ENCODE measurements around the gene UBE2J2. TPM values are rescaled to one million over a fixed set of nuclear protein-coding genes. Genes with fewer than 3 reads are reported as not detected.

Gene UBE2J2
- polyA plus RNA-seq, 1 donor from 2014 or later, result 74.3 TPM

DNA sequence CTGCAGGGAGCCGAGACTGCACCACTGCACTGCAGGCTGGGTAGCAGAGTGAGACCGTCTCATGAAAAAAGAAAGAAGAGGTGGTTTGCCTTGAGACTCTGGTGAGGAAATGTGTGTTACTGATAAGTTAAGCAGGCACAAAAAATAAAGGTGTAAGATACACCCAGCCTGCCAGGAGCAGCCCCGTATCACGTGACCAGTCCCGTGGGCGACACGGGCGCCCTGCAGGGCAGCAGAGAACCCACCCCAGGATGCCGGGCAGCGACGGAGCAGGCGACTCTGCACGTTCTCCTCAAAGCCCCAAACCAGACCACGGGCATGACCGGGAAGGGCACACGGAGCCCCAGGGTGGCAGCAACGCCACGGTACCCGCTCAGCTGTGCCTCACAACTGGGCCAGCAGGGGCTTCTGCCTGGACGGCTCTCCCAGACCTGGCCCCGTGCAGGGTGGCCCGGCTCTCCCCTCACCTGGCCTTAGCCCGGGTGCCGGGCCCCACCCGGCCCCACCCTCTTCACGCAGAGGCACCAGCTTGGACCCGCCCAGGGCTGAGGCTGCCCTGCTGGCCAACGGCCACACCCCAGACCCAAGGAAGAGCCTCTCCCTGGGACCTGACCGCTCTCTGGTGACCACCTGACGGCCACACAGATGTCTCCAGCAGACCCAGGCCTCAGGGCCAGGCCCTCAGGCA lies 51.6 kb downstream of the UBE2J2 start:
- Mint-ChIP-seq H3K4me1 (peaks cover 0 to 2% (median 1%) of the 10 kb centered on the region in 3 donors), H3K27me3 (no peaks in the 10 kb centered on the region), H3K4me3 (no peak overlapping the region)

DNA sequence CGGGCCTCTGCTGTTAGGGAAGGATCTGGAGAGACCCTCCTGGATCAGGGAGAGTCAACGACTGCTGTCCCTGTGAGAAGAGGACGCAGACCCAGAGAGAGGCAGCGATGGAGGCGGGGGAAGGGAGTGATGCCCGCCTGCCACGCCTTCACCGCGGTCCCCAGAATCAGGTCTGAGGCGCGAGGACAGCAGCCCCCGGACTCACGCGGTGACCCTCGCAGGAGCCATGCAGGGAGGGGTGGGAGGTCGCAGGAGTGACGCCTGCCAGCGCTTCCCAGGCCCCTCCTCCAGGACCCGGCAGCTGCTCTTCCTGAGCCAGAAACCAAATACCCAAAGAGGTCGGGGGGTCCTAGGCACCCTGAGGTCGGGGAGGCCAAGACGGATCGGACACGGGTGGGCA lies 53.5 kb downstream of the UBE2J2 start:
- H3K4me1 Mint-ChIP-seq, result peaks cover 0 to 7% (median 3%) of the 10 kb centered on the region in 3 donors
- H3K27ac Mint-ChIP-seq, result peak overlapping the region in 1 of 3 donors; percentile 25
- H3K4me3 Mint-ChIP-seq, result no peak overlapping the region
- no peaks in the 10 kb centered on the region for H3K27me3 Mint-ChIP-seq
- peaks cover 2% of the 10 kb centered on the region for H3K36me3 Mint-ChIP-seq
- no peaks in the 10 kb centered on the region for H3K9me3 Mint-ChIP-seq

More for the DNA sequence above, 51.6 kb downstream of the UBE2J2 start:
- Mint-ChIP-seq H3K27ac (no peak overlapping the region), H3K36me3 (peaks cover 2% of the 10 kb centered on the region), H3K9me3 (no peaks in the 10 kb centered on the region)

DNA sequence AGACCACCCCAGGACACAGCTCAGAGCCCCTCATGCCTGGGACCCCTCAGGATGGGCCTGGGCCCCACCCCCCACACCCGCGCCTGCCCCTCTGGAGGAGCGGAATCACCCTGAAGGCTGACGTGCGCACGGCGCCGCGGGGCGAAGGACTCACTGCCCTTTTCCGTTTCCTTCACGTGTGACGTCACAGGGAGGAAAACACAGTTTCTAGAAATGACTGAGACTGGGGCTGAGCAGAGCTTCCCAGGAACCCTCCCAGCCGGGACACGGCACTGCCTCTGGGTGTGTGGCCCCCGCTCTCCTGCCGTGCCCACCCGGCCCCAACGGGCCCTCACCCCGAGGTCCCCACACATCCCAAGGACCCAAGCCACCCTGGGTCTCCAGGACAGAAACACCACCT lies 54.3 kb downstream of the UBE2J2 start:
- H3K27me3 Mint-ChIP-seq, result no peaks in the 10 kb centered on the region
- H3K27ac Mint-ChIP-seq, result no peak overlapping the region
- H3K9me3 Mint-ChIP-seq, result no peaks in the 10 kb centered on the region
- no peak overlapping the region for H3K4me3 Mint-ChIP-seq
- H3K36me3 Mint-ChIP-seq, result peaks cover 2% of the 10 kb centered on the region
- H3K4me1 Mint-ChIP-seq, result peaks cover 0 to 14% (median 10%) of the 10 kb centered on the region in 3 donors

DNA sequence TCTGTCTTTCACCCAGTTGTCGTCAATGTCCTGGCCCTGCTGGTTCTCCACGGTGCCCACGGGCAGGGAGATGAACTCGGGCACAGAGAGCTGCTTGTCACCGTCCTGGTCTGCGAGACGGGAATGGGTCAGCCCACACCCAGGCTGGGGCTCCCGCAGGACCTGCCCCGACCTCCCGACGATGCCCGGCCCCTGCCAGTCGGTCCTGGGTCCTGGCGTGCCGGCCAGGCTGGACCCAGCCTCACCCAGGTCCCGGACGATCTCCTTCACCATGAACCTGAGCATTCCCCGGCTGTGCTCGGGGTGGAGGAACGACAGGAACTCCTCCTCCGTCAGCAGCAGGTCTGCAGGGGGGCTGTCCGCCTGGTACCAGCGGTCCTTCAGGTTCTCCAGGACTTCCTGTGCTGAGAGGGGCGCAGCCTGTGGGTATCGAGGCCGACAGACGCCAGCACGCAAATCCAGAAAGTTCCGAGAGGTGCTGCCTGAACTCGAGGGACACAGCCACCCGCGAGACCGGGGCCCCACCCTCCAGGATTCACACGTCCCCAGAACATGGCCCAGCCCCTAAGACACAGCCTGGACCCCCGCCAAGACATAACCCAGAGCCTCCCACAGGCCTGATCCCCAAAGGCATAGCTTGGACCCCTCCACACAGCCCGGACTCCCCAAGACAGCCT lies 55.0 kb downstream of the UBE2J2 start:
- Mint-ChIP-seq H3K27me3 (no peaks in the 10 kb centered on the region), H3K9me3 (no peaks in the 10 kb centered on the region), H3K4me1 (peaks cover 0 to 14% (median 11%) of the 10 kb centered on the region in 3 donors), H3K27ac (no peak overlapping the region), H3K4me3 (no peak overlapping the region), H3K36me3 (peaks cover 2% of the 10 kb centered on the region)

DNA sequence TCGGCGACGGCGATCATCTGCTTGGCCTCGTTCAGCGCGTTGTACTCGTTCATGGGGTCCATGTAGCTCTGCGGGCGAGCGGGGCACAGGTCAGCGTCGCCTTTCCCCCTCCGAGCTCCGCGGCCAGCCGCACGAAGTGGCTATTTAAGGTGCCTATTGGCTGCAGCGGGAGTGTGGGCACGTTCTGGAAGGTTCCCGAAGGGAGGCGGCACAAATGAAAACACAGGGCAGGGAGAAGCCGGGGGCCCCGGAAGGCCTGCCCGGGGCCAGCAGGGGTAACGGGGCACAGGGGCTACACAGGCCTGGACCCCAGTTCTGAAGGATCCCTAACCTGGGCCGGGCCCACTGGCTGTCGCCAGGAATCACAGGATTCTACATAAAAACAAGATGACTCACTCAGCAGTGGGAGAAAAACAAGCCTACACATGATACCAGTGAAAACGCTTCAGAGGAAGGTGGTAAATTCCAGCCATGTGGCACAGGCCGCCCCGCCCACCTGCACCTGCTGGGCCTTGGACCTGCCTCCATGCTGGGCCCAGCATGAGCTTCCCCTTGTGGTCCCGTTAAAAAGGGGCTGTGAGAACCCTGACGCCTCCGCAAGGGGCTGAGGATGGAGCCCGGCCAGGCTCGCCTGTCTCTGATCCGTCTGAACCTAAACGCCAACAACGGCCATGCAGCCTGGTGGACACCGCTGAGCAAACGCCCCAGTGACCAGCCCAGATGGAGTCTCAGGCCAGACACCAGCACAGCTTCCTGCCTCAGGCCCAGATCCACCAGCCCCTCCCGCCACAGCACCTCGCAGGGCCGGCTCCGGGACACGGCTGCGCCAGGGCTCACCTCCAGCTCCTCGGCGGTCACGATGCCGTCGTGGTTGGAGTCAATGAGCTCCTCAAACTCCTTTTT lies 55.8 kb downstream of the UBE2J2 start:
- Mint-ChIP-seq H3K4me3 (no peak overlapping the region), H3K4me1 (peaks cover 0 to 12% (median 11%) of the 10 kb centered on the region in 3 donors)

DNA sequence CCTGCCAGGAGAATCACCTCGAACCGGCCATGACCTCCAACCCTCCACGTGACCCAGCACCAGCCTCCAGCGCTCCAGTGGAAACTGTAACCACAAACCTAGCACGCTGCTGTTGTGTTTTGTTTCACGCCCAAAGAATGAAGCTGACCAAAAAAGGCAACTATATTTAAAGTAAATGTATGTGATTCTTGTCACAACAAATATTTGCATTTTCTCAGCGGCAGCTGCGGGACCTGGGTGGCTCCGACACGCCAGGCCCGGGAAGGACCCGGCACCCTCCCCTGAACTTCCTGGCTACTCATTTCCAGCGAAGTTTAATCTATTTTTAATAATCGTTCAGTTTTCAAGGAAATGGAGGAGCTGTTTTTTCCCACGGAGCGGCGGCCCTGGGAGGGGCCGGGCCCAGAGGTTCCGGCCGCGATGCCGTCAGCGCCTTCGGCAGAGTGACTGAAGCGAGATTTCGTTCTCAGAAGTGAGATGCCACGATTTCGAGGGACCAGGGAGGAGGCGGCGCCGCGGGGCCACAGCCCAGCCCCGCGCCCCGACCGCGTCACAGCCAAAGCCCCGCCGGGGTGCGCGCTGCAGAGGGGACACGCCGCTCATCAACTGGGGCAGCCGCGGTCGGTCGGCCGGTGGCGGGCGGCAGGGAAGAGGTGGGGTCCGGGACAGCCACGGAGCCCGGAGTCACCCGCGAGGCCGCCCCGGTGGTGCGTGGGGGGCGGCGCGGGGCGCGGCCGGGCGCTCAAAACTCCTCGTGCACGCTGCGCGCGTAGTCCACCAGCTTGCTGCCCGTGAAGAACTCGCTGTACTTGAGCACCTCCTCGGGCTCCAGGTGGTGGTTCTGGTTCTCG lies 56.7 kb downstream of the UBE2J2 start:
- Mint-ChIP-seq H3K27ac (peak overlapping the region in 2 of 3 donors; percentile 2 to 65), H3K4me1 (peaks cover 0 to 12% (median 11%) of the 10 kb centered on the region in 3 donors), H3K27me3 (no peaks in the 10 kb centered on the region), H3K36me3 (peaks cover 2% of the 10 kb centered on the region), H3K9me3 (no peaks in the 10 kb centered on the region), H3K4me3 (peak overlapping the region in 3 of 4 donors; percentile 25 to 32 (median 27))

More for the DNA sequence above, 55.8 kb downstream of the UBE2J2 start:
- no peaks in the 10 kb centered on the region for H3K9me3 Mint-ChIP-seq
- H3K27ac Mint-ChIP-seq, result peak overlapping the region in 1 of 3 donors; percentile 67
- H3K27me3 Mint-ChIP-seq, result no peaks in the 10 kb centered on the region
- H3K36me3 Mint-ChIP-seq, result peaks cover 2% of the 10 kb centered on the region

DNA sequence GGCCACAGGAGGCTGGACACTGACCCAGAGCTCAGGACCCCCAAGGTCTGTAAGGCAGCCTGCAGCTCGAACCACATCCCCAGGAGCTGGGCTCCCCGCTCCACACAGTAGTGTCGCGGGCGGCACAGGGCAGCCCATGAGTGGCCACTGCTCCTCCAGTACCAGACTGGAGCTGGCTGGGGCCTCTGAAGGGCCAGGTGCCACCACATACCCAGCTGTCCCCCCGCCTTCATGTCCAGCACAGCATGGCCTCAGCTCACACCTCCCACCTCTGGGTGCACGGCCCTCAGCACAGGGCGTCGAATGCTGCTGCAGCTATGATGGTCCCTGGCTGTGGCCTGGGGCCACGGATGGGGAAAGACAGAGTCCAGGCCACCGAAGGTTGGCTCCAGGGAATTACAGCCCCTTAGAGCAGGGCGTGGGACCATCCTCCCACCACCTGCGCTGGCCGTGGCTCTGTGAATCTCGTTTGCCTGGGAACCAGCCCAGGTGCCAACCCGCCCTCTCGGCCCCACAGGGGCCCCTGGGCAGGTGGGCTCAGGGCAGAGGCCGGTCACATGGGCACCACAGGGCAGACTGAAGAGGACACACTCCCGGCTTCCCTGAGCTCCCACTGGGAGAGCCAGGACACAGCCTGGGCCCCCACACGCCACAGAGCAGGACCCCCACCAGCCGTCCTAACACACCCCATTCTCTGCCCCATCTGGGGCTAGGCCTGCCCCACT lies 57.6 kb downstream of the UBE2J2 start:
- H3K4me1 Mint-ChIP-seq, result peaks cover 0 to 12% (median 11%) of the 10 kb centered on the region in 3 donors

DNA sequence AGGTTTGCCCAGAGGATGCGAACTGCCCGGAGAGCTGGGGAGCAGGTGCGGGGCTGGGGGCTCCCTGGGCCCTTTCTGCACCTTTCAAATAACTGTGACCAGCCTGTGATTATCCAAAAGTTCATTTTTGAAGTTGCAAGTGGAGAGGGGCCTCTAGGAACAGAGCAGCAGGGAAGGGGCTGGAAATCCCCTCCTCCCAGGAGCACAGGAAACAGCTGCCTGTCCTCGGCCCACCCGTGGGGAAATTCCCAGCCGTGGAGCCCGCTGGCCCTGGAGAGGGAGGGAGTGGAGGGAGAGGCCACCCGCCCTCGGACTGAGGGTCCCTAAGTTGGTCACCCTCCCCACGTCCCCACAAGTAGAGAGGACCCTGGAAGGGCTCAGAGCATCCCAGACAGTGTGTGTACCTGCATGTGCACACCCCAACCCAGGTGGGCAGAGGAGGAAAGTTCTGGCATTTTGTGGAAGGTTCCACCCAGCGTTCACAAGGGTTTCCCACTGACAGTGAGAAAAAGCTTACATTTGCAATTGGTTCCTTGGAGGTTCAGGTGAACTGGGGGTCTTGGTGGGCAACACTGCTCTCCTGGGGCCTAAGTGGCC lies 58.5 kb downstream of the UBE2J2 start:
- H3K4me1 Mint-ChIP-seq, result peaks cover 0 to 12% (median 11%) of the 10 kb centered on the region in 3 donors
- no peaks in the 10 kb centered on the region for H3K36me3 Mint-ChIP-seq
- H3K27ac Mint-ChIP-seq, result peak overlapping the region in 2 of 3 donors; percentile 39 to 83
- no peaks in the 10 kb centered on the region for H3K9me3 Mint-ChIP-seq
- peak overlapping the region in 2 of 4 donors; percentile 41 to 67 for H3K4me3 Mint-ChIP-seq
- H3K27me3 Mint-ChIP-seq, result peaks cover 7% of the 10 kb centered on the region

More for the DNA sequence above, 57.6 kb downstream of the UBE2J2 start:
- H3K27ac Mint-ChIP-seq, result peak overlapping the region in 1 of 3 donors; percentile 2
- peak overlapping the region in 1 of 4 donors; percentile 25 for H3K4me3 Mint-ChIP-seq
- H3K9me3 Mint-ChIP-seq, result no peaks in the 10 kb centered on the region
- H3K27me3 Mint-ChIP-seq, result peaks cover 2% of the 10 kb centered on the region
- peaks cover 2% of the 10 kb centered on the region for H3K36me3 Mint-ChIP-seq

DNA sequence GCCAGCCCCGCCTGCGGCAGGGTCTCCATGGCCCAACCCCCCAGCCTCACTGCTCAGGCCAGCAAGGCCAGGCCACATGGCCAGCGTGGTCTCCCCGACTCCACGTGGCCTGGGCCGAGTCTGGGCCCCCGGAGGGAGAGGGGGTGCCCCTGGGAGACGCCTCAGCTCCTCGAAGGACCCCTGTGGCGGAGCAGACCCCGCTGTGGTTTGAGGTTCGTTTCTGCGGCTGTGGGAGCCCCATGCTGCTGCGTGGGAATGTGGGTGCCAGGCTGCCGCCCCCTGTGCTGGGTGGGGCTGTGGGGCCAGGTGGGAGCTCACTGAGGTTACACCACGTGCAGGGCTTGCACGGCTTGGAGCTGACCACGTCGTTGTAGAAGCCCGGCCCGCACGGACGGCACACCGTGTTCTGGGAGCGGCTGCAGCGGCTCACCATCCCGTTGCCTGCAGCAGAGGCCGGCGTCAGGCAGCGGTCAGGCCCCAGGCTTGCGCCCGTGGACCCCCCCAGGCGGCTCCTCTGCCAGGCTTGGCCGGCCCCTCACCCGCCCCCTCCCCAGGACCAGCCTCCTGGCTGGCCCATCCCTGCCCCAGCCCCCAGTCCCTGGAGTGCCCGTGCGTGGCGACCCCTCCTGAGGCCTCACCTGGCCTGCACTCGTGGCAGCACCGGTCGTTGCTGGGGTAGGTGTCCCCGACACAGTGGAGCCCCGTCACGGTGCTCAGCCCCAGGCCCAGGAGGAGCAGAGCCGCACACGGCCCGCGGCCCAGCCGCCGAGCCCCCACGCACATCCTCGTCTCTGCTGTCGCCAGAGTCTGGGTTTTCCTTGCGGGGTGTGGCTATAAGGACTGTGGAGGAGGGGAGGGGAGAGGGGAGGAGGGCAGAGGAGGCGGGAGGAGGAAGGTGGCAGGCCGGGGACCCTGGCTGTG lies 60.0 kb downstream of the UBE2J2 start, which contains the start of gene TNFRSF4:
Gene TNFRSF4, minus strand, starts transcription at position 809 of the 921 bp plus-strand sequence. Its CDS starts 26 bp downstream, at position 783.
- H3K36me3 Mint-ChIP-seq, result no peaks in the 10 kb centered on the region
- H3K4me3 Mint-ChIP-seq, result peak within 1 kb of the TSS in 3 of 4 donors; percentile 14 to 67 (median 41)
- peaks cover 0 to 14% (median 13%) of the 10 kb centered on the region in 3 donors for H3K4me1 Mint-ChIP-seq
- H3K9me3 Mint-ChIP-seq, result no peaks in the 10 kb centered on the region
- H3K27me3 Mint-ChIP-seq, result peaks cover 16% of the 10 kb centered on the region
- H3K27ac Mint-ChIP-seq, result peak within 1 kb of the TSS; percentile 16 to 39 (median 31)

DNA sequence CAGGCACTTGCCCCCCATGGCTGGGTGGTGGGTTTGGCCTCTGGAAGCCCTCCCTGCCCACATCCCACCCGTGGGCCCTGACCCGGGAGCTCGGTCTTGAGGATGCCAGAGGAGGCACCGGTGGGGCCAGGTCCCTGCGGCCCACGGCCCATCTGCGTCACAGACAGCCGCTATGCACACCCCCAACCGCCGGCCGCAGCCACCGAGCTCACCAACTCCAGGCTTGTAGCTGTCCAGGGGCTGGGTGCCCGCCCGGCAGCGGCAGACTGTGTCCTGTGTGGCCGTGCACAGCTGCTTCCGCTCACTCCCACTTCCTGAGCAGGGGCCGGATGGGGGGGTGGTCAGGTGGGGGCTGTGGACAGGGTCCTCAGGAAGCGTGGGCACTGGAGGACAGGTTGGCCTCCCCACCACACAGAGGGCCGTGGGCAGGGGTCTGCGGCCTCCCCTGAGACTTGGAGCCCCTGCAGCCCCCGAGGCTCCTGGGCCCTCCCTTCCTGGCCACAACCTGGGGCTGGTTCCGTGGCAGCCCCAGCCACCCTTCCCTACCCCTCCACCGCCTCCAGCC lies 60.8 kb downstream of the UBE2J2 start:
- peak overlapping the region in 1 of 4 donors; percentile 23 for H3K4me3 Mint-ChIP-seq
- peak overlapping the region in 1 of 3 donors; percentile 16 for H3K27ac Mint-ChIP-seq
- peaks cover 0 to 2% (median 0%) of the 10 kb centered on the region in 3 donors for H3K9me3 Mint-ChIP-seq
- H3K4me1 Mint-ChIP-seq, result peaks cover 0 to 19% (median 18%) of the 10 kb centered on the region in 3 donors
- H3K36me3 Mint-ChIP-seq, result no peaks in the 10 kb centered on the region
- peaks cover 20% of the 10 kb centered on the region for H3K27me3 Mint-ChIP-seq

DNA sequence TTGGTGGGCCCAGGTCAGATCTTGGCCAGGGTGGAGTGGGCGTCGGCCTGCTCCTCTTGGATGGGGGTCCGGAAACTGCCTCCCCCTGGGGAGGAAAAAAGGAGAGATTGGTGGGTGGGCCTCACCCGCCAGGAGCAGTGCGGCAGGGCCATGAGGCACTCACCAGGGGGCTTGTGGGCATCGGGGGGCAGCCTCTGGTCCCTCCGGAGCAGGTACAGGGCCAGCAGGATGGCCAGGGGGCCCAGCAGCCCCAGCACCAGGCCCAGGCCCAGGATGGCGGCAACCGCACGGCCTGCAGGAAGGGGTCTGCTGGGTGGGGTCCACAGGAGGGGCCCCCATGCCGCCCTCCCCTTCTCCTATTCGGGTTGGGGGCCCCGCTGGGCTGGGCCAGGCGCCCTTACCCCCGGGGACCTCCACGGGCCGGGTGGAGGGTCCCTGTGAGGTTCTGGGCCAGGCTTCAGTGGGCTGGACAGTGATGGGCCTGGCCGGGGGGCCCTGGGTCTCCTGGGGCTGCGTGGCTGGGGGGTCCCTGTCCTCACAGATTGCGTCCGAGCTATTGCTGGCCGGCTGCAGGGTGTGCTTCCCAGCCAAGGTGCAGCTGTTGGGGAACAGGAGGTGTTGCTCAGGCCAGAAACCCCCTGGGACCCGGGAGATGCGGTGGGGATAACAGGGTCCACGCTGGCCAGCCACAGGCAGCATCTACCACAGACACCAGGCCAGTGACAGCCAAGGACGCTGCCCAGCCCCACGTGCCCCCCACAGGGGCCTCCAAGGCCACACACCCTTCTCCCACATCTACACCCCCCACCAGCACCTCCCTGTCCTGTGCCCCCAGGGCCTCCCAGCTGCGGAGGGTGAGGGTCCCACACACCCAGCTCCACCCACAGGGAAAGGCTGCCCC lies 61.9 kb downstream of the UBE2J2 start:
- peak overlapping the region in 1 of 3 donors; percentile 19 for H3K27ac Mint-ChIP-seq
- peaks cover 21% of the 10 kb centered on the region for H3K27me3 Mint-ChIP-seq
- H3K4me1 Mint-ChIP-seq, result peaks cover 0 to 20% (median 18%) of the 10 kb centered on the region in 3 donors
- H3K9me3 Mint-ChIP-seq, result peaks cover 0 to 2% (median 0%) of the 10 kb centered on the region in 3 donors
- H3K4me3 Mint-ChIP-seq, result no peak overlapping the region
- no peaks in the 10 kb centered on the region for H3K36me3 Mint-ChIP-seq

All from IgD-negative memory B cell (primary cell).